GM19035 (cell line): ENCODE data around the gene DYNC1I1.
A peak's percentile ranks its signal among the peaks of the same experiment; 100 is the strongest.
"Not testable (repeated sequence)": the region's sequence is repeated elsewhere in the genome, so short reads cannot be mapped to it uniquely, and the experiment has no call there.

Source experiments
- ATAC-seq: cut with Tn5 transposase; IDR thresholded peaks from one replicate; pipeline ENCODE4 v1.9.1; 2021; ENCODE audit not compliant: unreplicated experiment

DYNC1I1 gene

GRCh38 chr7:95906851-95907250, 134.5 kb downstream of the DYNC1I1 start:
- no peak for ATAC-seq

GRCh38 chr7:95907337-95907736, 135.0 kb downstream of the DYNC1I1 start:
- no peak for ATAC-seq

GRCh38 chr7:95908499-95908898, 136.1 kb downstream of the DYNC1I1 start:
- ATAC-seq, result no peak

- no peak for ATAC-seq
Observed at GRCh38 chr7:95910341-95910740, 138.0 kb downstream of the DYNC1I1 start.

GRCh38 chr7:95915731-95916130, 143.4 kb downstream of the DYNC1I1 start:
- ATAC-seq, result no peak

GRCh38 chr7:95916573-95917297, 144.4 kb downstream of the DYNC1I1 start:
- ATAC-seq, result peak; percentile 87

- no peak for ATAC-seq
Observed at GRCh38 chr7:95917634-95918033, 145.3 kb downstream of the DYNC1I1 start.

- ATAC-seq, result no peak
Observed at GRCh38 chr7:95919556-95919955, 147.2 kb downstream of the DYNC1I1 start.

- ATAC-seq, result no peak
Observed at GRCh38 chr7:95921543-95921942, 149.2 kb downstream of the DYNC1I1 start.

- no peak for ATAC-seq
Observed at GRCh38 chr7:95922191-95922590, 149.8 kb downstream of the DYNC1I1 start.

- ATAC-seq, result no peak
Observed at GRCh38 chr7:95925236-95925635, 152.9 kb downstream of the DYNC1I1 start.

- no peak for ATAC-seq
Observed at GRCh38 chr7:95925971-95926370, 153.6 kb downstream of the DYNC1I1 start.

GRCh38 chr7:95927756-95928155, 155.4 kb downstream of the DYNC1I1 start:
- ATAC-seq, result no peak

- no peak for ATAC-seq
Observed at GRCh38 chr7:95929710-95930280, 157.4 kb downstream of the DYNC1I1 start.

GRCh38 chr7:95931460-95932232, 159.3 kb downstream of the DYNC1I1 start:
- ATAC-seq, result no peak

- ATAC-seq, result no peak
Observed at GRCh38 chr7:95933618-95934017, 161.3 kb downstream of the DYNC1I1 start.

GRCh38 chr7:95944867-95945266, 172.5 kb downstream of the DYNC1I1 start:
- not testable (repeated sequence) for ATAC-seq

GRCh38 chr7:95950698-95951097, 178.3 kb downstream of the DYNC1I1 start:
- ATAC-seq, result no peak

- ATAC-seq, result no peak
Observed at GRCh38 chr7:95951531-95951930, 179.2 kb downstream of the DYNC1I1 start.

- no peak for ATAC-seq
Observed at GRCh38 chr7:95951997-95952795, 179.8 kb downstream of the DYNC1I1 start.

GRCh38 chr7:95952851-95953250, 180.5 kb downstream of the DYNC1I1 start:
- no peak for ATAC-seq
